OCI-LY1 (cell line): ENCODE measurements around the gene HUNK.

Source experiments
- H2AFZ ChIP-seq: fragments of 200-600 bp; sonication (generic), shearing (Covaris generic); 2 replicates; pipeline ENCODE4 v1.6.0; 2014; ENCODE audit warnings: antibody characterized with exemption, mild to moderate bottlenecking, low read length
- H3F3A ChIP-seq: fragments of 200-600 bp; sonication (generic), shearing (Covaris generic); 2 replicates; pipeline ENCODE4 v1.6.0; 2014; ENCODE audit warnings: mild to moderate bottlenecking, antibody characterized with exemption, low read length, moderate library complexity; ENCODE audit not compliant: insufficient read depth
- H3K27ac ChIP-seq: fragments of 200-600 bp; sonication (generic); 2 replicates; pipeline ENCODE4 v1.5.1; 2014; ENCODE audit warnings: low read length, mixed run types, mild to moderate bottlenecking, low read depth; ENCODE audit not compliant: poor library complexity, severe bottlenecking
- H3K27me3 ChIP-seq: fragments of 200-600 bp; sonication (generic); 2 replicates; pipeline ENCODE4 v1.6.0; 2014; ENCODE audit warnings: antibody characterized with exemption, mild to moderate bottlenecking, low read length, moderate library complexity; ENCODE audit not compliant: insufficient read depth
- H3K36me3 ChIP-seq: fragments of 200-600 bp; sonication (generic); 2 replicates; pipeline ENCODE4 v1.6.1; 2014; ENCODE audit warnings: mild to moderate bottlenecking, antibody characterized with exemption, low read length, moderate library complexity, mixed read lengths; ENCODE audit not compliant: insufficient read depth
- H3K4me1 ChIP-seq: fragments of 200-600 bp; sonication (generic); 2 replicates; pipeline ENCODE4 v1.5.1; 2014; ENCODE audit warnings: mild to moderate bottlenecking, low read length, moderate library complexity; ENCODE audit not compliant: insufficient read depth, severe bottlenecking
- H3K4me2 ChIP-seq: fragments of 200-600 bp; sonication (generic), shearing (Covaris generic); 2 replicates; pipeline ENCODE4 v1.6.1; 2014; ENCODE audit warnings: low read length
- H3K4me3 ChIP-seq: fragments of 200-600 bp; sonication (generic); 2 replicates; pipeline ENCODE4 v1.5.1; 2014; ENCODE audit warnings: low read length, low read depth, mild to moderate bottlenecking, mixed read lengths; ENCODE audit not compliant: poor library complexity, severe bottlenecking
- H3K79me2 ChIP-seq: fragments of 200-600 bp; shearing (Covaris generic); 2 replicates; pipeline ENCODE4 v1.6.1; 2016; ENCODE audit warnings: mixed run types, low read length, mixed read lengths; ENCODE audit not compliant: insufficient read depth
- H3K9ac ChIP-seq: fragments of 200-600 bp; sonication (generic), shearing (Covaris generic); 2 replicates; pipeline ENCODE4 v1.6.1; 2014; ENCODE audit warnings: mild to moderate bottlenecking, low read length, mixed read lengths
- H3K9me2 ChIP-seq: fragments of 200-600 bp; sonication (generic), shearing (Covaris generic); 2 replicates; pipeline ENCODE4 v1.6.1; 2014; ENCODE audit warnings: low read depth, mild to moderate bottlenecking, low read length, mixed read lengths
- H3K9me3 ChIP-seq: fragments of 200-600 bp; shearing (Covaris generic); 2 replicates; pipeline ENCODE4 v1.6.1; 2014; ENCODE audit warnings: low read length, mixed read lengths
- H4K20me1 ChIP-seq: fragments of 200-600 bp; sonication (generic), shearing (Covaris generic); 2 replicates; pipeline ENCODE4 v1.6.0; 2016; ENCODE audit warnings: mild to moderate bottlenecking, low read length; ENCODE audit not compliant: insufficient read depth
- EZH2 ChIP-seq: fragments of 200-600 bp; sonication (generic), shearing (Covaris generic); IDR thresholded peaks from 2 replicates; pipeline ENCODE4 v1.8.0; 2017; ENCODE audit warnings: borderline replicate concordance, mixed run types, mild to moderate bottlenecking, antibody characterized with exemption, low read length, moderate library complexity, mixed read lengths
- TF ChIP-seq, protein P1 (sequence below): fragments of 200-600 bp; sonication (generic), shearing (Covaris generic); IDR thresholded peaks from 2 replicates; pipeline ENCODE4 v1.5.1; 2017; ENCODE audit warnings: mild to moderate bottlenecking, antibody characterized with exemption, low read length, moderate library complexity, mixed read lengths

Gene HUNK

DNA sequence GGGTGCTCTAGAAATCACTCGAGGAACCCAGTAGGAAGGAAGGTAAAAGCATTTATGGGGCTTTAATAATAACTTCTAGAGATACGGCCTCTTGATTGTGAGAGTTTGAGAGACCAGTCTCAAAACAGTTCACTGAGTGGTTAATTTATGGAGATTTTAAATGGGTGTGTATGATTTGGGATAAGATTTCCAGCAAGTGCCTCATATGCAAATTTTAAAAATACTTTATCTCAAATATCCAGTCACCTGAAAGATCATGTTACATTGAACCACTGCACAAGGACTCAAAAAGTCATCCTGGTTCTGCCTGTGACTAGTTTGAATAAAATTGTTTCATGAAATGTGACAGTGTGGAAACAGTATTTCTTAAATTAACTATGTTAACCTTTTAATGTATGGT is 64.5 kb downstream of the HUNK start:
- TF ChIP-seq, protein P1, sequence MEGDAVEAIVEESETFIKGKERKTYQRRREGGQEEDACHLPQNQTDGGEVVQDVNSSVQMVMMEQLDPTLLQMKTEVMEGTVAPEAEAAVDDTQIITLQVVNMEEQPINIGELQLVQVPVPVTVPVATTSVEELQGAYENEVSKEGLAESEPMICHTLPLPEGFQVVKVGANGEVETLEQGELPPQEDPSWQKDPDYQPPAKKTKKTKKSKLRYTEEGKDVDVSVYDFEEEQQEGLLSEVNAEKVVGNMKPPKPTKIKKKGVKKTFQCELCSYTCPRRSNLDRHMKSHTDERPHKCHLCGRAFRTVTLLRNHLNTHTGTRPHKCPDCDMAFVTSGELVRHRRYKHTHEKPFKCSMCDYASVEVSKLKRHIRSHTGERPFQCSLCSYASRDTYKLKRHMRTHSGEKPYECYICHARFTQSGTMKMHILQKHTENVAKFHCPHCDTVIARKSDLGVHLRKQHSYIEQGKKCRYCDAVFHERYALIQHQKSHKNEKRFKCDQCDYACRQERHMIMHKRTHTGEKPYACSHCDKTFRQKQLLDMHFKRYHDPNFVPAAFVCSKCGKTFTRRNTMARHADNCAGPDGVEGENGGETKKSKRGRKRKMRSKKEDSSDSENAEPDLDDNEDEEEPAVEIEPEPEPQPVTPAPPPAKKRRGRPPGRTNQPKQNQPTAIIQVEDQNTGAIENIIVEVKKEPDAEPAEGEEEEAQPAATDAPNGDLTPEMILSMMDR: no peak
- no peak for TF ChIP-seq EZH2
- Histone ChIP-seq H2AFZ (no peak overlapping the region), H3K4me2 (no peak overlapping the region), H4K20me1 (no peaks in the 10 kb centered on the region), H3K4me1 (no peaks in the 10 kb centered on the region), H3K4me3 (no peak overlapping the region), H3K36me3 (no peaks in the 10 kb centered on the region), H3K27ac (no peak overlapping the region), H3K9ac (no peak overlapping the region), H3K79me2 (no peaks in the 10 kb centered on the region), H3F3A (no peaks in the 10 kb centered on the region), H3K27me3 (no peaks in the 10 kb centered on the region), H3K9me2 (no peaks in the 10 kb centered on the region), H3K9me3 (no peaks in the 10 kb centered on the region)

DNA sequence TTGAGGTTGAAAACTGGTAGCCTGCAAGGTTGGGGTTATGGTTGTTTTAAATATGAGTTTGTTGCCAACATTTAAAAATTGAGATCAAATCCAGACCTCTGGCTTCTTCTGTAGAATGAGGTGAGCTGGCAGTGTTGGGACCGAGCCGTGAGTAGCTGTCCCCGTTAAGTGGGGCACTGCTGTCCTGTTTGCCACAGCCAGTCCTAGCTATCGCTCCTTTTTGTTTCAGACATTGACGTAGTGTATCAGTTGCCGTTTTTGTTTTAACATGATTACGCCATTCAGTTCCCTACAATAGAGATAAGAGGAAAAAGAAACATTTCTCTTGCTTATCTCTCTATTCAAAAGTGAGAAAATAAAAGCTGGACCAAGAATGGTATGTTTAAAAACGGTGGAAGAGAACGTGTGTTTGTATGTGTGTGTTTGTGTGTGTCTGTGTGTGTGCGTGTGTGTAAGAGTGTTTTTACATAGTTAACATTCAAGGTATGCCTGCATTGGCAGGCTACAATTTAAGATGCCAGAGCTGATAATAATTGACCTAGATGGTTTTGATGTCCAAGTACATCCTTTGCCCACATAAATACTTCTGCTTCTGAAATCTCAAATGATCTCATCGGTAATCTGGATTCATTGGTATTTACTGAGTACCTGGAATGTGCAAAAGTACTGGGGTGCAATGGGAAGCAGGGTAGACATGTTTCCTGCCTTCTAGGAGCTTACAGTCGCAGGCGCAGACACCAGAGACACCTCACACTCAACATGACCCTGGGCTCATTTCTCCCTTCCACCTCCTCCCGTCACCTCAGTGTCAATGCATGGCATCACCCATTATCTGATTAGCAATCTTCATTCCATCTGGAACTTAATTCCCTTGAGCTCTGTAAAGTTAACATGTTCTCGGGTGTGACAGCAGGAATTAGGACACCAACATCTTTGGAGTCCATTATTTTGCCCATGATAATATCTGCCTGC is 65.8 kb downstream of the HUNK start:
- Histone ChIP-seq H3K9ac (no peak overlapping the region), H4K20me1 (no peaks in the 10 kb centered on the region), H3K4me1 (no peaks in the 10 kb centered on the region), H3K9me2 (no peaks in the 10 kb centered on the region), H3K27me3 (no peaks in the 10 kb centered on the region), H3K4me3 (no peak overlapping the region), H3K9me3 (no peaks in the 10 kb centered on the region), H3K4me2 (no peak overlapping the region), H3K27ac (no peak overlapping the region), H3K79me2 (no peaks in the 10 kb centered on the region), H3F3A (no peaks in the 10 kb centered on the region), H3K36me3 (no peaks in the 10 kb centered on the region), H2AFZ (no peak overlapping the region)
- TF ChIP-seq, protein P1: no peak
- no peak for TF ChIP-seq EZH2

DNA sequence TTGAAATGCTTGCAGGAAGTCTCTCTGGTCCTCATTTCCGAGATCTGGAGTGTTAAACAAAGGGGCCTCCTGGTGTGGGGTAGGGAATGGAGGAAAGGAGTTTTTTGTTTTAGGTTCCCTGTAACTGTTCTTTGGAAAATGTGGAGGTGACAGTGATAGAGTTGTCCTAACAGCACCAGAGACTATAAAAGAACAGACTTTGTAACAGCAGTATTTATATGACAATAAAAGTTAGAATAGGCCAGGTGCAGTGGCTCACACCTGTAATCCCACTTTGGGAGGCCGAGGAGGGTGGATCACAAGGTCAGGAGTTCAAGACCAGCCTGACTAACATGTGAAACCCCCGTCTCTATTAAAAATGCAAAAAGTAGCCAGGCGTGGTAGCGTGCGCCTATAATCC is 68.9 kb downstream of the HUNK start:
- H2AFZ ChIP-seq: no peak overlapping the region
- H3F3A ChIP-seq: no peaks in the 10 kb centered on the region
- H3K27me3 ChIP-seq: no peaks in the 10 kb centered on the region
- no peaks in the 10 kb centered on the region for H3K79me2 ChIP-seq
- no peak for TF ChIP-seq EZH2
- TF ChIP-seq, protein P1: no peak
- no peak overlapping the region for H3K4me2 ChIP-seq
- no peaks in the 10 kb centered on the region for H3K4me1 ChIP-seq
- H3K9ac ChIP-seq: no peak overlapping the region
- no peaks in the 10 kb centered on the region for H3K9me3 ChIP-seq
- H3K9me2 ChIP-seq: no peaks in the 10 kb centered on the region
- no peaks in the 10 kb centered on the region for H3K36me3 ChIP-seq
- H4K20me1 ChIP-seq: no peaks in the 10 kb centered on the region
- H3K4me3 ChIP-seq: no peak overlapping the region
- H3K27ac ChIP-seq: no peak overlapping the region
